K562 (cell line): ENCODE results near the gene SKIL. TPM values are rescaled to one million over a fixed set of nuclear protein-coding genes. Genes with fewer than 3 reads are reported as not detected.

Experiments
- BACH1 ChIP-seq: fragments of 200-800 bp; sonication (Bioruptor generic); IDR thresholded peaks from 2 replicates; pipeline ENCODE4 v1.6.1; 2016; ENCODE audit warnings: missing genetic modification characterization, missing compliant biosample characterization
- BRD9 ChIP-seq: fragments of 450-650 bp; IDR thresholded peaks from 2 replicates; pipeline ENCODE4 v1.6.1; 2018; ENCODE audit warnings: low read depth; ENCODE audit not compliant: partially characterized antibody
- CEBPB ChIP-seq: fragments of 450-650 bp; IDR thresholded peaks from 2 replicates; pipeline ENCODE4 v1.6.1; 2016; ENCODE audit warnings: missing genetic modification characterization, missing compliant biosample characterization
- DDX20 ChIP-seq: fragments of 450-650 bp; IDR thresholded peaks from 2 replicates; pipeline ENCODE4 v1.6.1; 2016; ENCODE audit warnings: missing genetic modification characterization, low read depth, mild to moderate bottlenecking, missing compliant biosample characterization, moderate library complexity
- DIDO1 ChIP-seq: fragments of 450-650 bp; IDR thresholded peaks from 2 replicates; pipeline ENCODE4 v1.6.1; 2016; ENCODE audit warnings: low read depth, missing biosample characterization, missing genetic modification characterization
- EGR1 ChIP-seq: fragments of 450-650 bp; conservative IDR thresholded peaks from 2 replicates; pipeline ENCODE4 v1.6.1; 2017; ENCODE audit warnings: mild to moderate bottlenecking
- ELF1 ChIP-seq: fragments of 200-800 bp; sonication (Bioruptor generic); IDR thresholded peaks from 2 replicates; pipeline ENCODE4 v1.6.1; 2016; ENCODE audit warnings: missing genetic modification characterization, missing compliant biosample characterization
- ETS2 ChIP-seq: IDR thresholded peaks from 2 replicates; pipeline ENCODE4 v1.6.1; 2016; ENCODE audit warnings: borderline replicate concordance, missing genetic modification characterization, mild to moderate bottlenecking, moderate library complexity, missing compliant biosample characterization; ENCODE audit not compliant: poor library complexity, severe bottlenecking
- FOXA3 ChIP-seq, 2 experiments: fragments of 450-650 bp in 1 of 2; sonication (generic) in 1 of 2; formaldehyde crosslinking; IDR thresholded peaks in 1 of 2; conservative IDR thresholded peaks in 1 of 2; 2 replicates each; pipeline versions ENCODE4 v1.4.0 to v1.8.0; 2020 to 2022; ENCODE audit warnings: mild to moderate bottlenecking in 2 of 2, missing genetic modification reagents in 1 of 2
- KLF1 ChIP-seq: fragments of 450-650 bp; IDR thresholded peaks from 2 replicates; pipeline ENCODE4 v1.6.1; 2016; ENCODE audit warnings: missing genetic modification characterization, missing compliant biosample characterization
- NCOA2 ChIP-seq, 2 experiments: fragments of 450-650 bp; IDR thresholded peaks; 2 replicates each; pipeline ENCODE4 v1.6.1; 2018; ENCODE audit warnings: mild to moderate bottlenecking in 2 of 2, moderate library complexity in 1 of 2; ENCODE audit not compliant: partially characterized antibody in 2 of 2
- POLR2AphosphoS5 ChIP-seq: IDR thresholded peaks from 2 replicates; pipeline ENCODE4 v1.6.1; 2011; ENCODE audit warnings: mild to moderate bottlenecking, low read depth, low read length, moderate library complexity; ENCODE audit not compliant: control insufficient read depth, insufficient read depth
- RAD51 ChIP-seq: fragments of 450-650 bp; IDR thresholded peaks from 2 replicates; pipeline ENCODE4 v1.7.1; 2016; ENCODE audit warnings: low read depth, mild to moderate bottlenecking, borderline replicate concordance
- SMARCB1 ChIP-seq: IDR thresholded peaks from 2 replicates; pipeline ENCODE4 v1.6.1; 2011; ENCODE audit warnings: improper control_type of control experiment, low read depth; ENCODE audit not compliant: insufficient read length
- SOX6 ChIP-seq: fragments of 450-650 bp; IDR thresholded peaks from 2 replicates; pipeline ENCODE4 v1.6.1; 2014; ENCODE audit warnings: mild to moderate bottlenecking
- ZNF121 ChIP-seq: sonication (generic); formaldehyde crosslinking; conservative IDR thresholded peaks from 2 replicates; pipeline ENCODE4 v1.8.0; 2022; ENCODE audit warnings: missing genetic modification reagents
- polyA plus RNA-seq, 8 experiments: library from polyadenylated mRNA; depleted of rRNA in 4 of 8; stranded (reverse) in 5 of 8; unstranded in 3 of 8; fragments of >200 nt; fragmentation: Nextera tagmentation in 2 of 8; fragmentation: Illumina TruSeq in 1 of 8; extraction: Ambion mirVana in 2 of 8; extraction: Trizol in 1 of 8; gene quantifications; 2 replicates each; pipeline versions ENCODE4 v1.2.1 to v1.2.3, GENCODE V29; 2011 to 2014; ENCODE audit warnings: inconsistent platforms in 1 of 8, missing spikeins in 1 of 8
- total RNA-seq, 7 experiments: library from RNA; depleted of rRNA in 6 of 7; stranded (reverse); fragments of >200 nt in 6 of 7; fragmentation: Illumina TruSeq in 2 of 7; extraction: Trizol in 2 of 7; gene quantifications; 2 replicates each; pipeline versions ENCODE4 v1.2.1 to v1.2.3, GENCODE V29; 2011 to 2021; ENCODE audit warnings: low replicate concordance in 1 of 7
- TF ChIP-seq, protein P1 (sequence below): fragments of 250-450 bp; sonication (Bioruptor Pico); IDR thresholded peaks from 2 replicates; pipeline ENCODE4 v1.5.0; 2022; ENCODE audit warnings: mild to moderate bottlenecking
- TF ChIP-seq, protein P2 (sequence below): sonication (generic); formaldehyde crosslinking; IDR thresholded peaks from 2 replicates; pipeline ENCODE4 v1.8.0; 2022; ENCODE audit warnings: mild to moderate bottlenecking, low read depth, missing genetic modification reagents
- TF ChIP-seq, protein P3 (sequence below): fragments of 450-650 bp; IDR thresholded peaks from 2 replicates; pipeline ENCODE4 v1.6.1; 2016
- TF ChIP-seq, protein P4 (sequence below): sonication (generic); formaldehyde crosslinking; IDR thresholded peaks from 2 replicates; pipeline ENCODE4 v1.8.0; 2022; ENCODE audit warnings: missing genetic modification reagents, mild to moderate bottlenecking, moderate library complexity, borderline replicate concordance

SKIL gene
- total and polyA plus RNA-seq, 9 of the 15 experiments (the other 6 are each of a cell fraction or from before 2014, with no cell fraction given), result 4.3 to 19.1 (median 9.7) TPM

DNA sequence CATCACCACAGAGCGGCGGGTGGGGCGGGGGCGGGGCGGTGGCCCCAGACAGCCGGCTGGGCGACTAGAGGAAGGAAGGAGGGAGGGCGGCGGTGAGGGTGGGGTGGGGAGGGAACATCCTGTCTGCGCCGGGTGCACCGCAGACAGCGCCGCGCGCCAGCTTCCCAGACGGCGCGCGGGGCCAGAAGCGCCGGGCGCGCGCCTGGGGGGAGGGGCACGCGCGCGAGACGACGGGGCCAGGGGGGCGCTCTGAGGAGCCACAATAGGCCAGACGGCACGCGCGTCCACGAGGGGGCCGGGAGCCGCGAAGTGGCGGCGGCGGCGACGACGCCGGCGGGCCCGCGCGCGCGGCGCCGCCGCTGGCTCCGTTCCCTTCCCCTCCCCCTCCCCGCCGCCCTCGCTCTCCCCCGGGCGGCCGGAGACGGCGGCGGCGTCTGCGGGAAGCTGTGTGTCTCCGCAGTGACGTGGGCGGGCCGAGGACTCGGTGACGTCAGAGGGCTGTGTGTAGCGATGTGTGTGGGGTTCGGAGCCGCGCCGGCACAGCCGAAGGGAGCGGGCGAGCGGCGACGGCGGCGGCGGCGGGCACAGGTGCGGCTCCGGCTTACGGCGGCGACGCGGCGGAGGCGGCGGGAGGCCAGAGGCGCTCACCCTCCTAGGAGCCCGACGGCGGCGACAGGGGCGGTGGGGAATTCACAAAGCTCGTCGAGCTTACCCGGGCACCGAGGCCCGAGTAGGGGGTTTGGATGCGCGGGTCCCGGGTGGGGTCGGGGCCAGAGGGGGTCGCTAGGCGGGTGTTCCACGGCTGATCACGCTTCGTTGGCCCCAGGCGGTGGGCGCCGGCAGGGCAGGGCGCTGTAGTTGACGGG is at the start of gene SKIL (continued):
- TF ChIP-seq SOX6 (peak; percentile 52), DDX20 (tag) (no peak), FOXA3 (CRISPR knock-in tag; conservative IDR thresholded peaks at IDR 0.05 in 1 of 2, IDR thresholded peaks at IDR 0.05 in 1 of 2) (no peak; a peak in 1 of 4 replicates), EGR1 (peak; percentile 87), BRD9 (no peak), RAD51 (no peak), DIDO1 (no peak), ZNF121 (no peak), CEBPB (no peak), KLF1 (tag) (no peak), POLR2AphosphoS5 (peak; percentile 59; the same call in 1 of the 2 replicates), NCOA2 (IDR thresholded peaks at IDR 0.05; ENCODE audit: partially characterized antibody in 2 of 2) (no peak), ELF1 (tag) (peak; percentile 3; the same call in 1 of the 2 replicates), BACH1 (tag) (no peak), ETS2 (tag) (no peak), SMARCB1 (no peak)
- TF ChIP-seq, protein P1, sequence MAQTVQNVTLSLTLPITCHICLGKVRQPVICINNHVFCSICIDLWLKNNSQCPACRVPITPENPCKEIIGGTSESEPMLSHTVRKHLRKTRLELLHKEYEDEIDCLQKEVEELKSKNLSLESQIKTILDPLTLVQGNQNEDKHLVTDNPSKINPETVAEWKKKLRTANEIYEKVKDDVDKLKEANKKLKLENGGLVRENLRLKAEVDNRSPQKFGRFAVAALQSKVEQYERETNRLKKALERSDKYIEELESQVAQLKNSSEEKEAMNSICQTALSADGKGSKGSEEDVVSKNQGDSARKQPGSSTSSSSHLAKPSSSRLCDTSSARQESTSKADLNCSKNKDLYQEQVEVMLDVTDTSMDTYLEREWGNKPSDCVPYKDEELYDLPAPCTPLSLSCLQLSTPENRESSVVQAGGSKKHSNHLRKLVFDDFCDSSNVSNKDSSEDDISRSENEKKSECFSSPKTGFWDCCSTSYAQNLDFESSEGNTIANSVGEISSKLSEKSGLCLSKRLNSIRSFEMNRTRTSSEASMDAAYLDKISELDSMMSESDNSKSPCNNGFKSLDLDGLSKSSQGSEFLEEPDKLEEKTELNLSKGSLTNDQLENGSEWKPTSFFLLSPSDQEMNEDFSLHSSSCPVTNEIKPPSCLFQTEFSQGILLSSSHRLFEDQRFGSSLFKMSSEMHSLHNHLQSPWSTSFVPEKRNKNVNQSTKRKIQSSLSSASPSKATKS (CRISPR knock-in tag), result no peak
- TF ChIP-seq, protein P2, sequence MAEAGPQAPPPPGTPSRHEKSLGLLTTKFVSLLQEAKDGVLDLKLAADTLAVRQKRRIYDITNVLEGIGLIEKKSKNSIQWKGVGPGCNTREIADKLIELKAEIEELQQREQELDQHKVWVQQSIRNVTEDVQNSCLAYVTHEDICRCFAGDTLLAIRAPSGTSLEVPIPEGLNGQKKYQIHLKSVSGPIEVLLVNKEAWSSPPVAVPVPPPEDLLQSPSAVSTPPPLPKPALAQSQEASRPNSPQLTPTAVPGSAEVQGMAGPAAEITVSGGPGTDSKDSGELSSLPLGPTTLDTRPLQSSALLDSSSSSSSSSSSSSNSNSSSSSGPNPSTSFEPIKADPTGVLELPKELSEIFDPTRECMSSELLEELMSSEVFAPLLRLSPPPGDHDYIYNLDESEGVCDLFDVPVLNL (CRISPR knock-in tag), result no peak
- TF ChIP-seq, protein P3, sequence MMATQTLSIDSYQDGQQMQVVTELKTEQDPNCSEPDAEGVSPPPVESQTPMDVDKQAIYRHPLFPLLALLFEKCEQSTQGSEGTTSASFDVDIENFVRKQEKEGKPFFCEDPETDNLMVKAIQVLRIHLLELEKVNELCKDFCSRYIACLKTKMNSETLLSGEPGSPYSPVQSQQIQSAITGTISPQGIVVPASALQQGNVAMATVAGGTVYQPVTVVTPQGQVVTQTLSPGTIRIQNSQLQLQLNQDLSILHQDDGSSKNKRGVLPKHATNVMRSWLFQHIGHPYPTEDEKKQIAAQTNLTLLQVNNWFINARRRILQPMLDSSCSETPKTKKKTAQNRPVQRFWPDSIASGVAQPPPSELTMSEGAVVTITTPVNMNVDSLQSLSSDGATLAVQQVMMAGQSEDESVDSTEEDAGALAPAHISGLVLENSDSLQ, result no peak
- TF ChIP-seq, protein P4, sequence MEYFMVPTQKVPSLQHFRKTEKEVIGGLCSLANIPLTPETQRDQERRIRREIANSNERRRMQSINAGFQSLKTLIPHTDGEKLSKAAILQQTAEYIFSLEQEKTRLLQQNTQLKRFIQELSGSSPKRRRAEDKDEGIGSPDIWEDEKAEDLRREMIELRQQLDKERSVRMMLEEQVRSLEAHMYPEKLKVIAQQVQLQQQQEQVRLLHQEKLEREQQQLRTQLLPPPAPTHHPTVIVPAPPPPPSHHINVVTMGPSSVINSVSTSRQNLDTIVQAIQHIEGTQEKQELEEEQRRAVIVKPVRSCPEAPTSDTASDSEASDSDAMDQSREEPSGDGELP, result no peak; the same call in 1 of the 2 replicates
